GM12878 (cell line): Measurements from ENCODE around the gene ADGRG2. TPM values are rescaled to one million over a fixed set of nuclear protein-coding genes. Genes with fewer than 3 reads are reported as not detected.

ENCODE experiments used
- ATAC-seq: fragments of 200-7000 bp; cut with Tn5 transposase; 3 replicates; pipeline ENCODE4 v1.9.1; 2020; ENCODE audit warnings: mild to moderate bottlenecking, moderate library complexity
- BruUV-seq: library from RNA; stranded (reverse); fragments of 400-500 nt; replicated peaks from 2 replicates; lab custom pipeline; 2021; lab: Mats Ljungman, UMichigan
- CTCF ChIA-PET: fragments of 300-600 bp; sonication (Branson Sonifier 250); formaldehyde crosslinking; extraction: SDS; loops from one replicate; lab custom pipeline; 2021; ENCODE audit warnings: inconsistent platforms; lab: Yijun Ruan, JAX
- POLR2A ChIA-PET: fragments of 350-600 bp; formaldehyde crosslinking; extraction: SDS; loops from one replicate; lab custom pipeline; 2021; ENCODE audit warnings: inconsistent platforms; lab: Charles Lee
- RAD21 ChIA-PET: fragments of 300-600 bp; sonication (Branson Sonifier 250); formaldehyde crosslinking; loops from one replicate; lab custom pipeline; 2023; ENCODE audit warnings: antibody characterized with exemption; ENCODE audit not compliant: unreplicated experiment; lab: Charles Lee
- SMC1A ChIA-PET: fragments of 300-600 bp; sonication (Branson Sonifier 250); formaldehyde crosslinking; loops from one replicate; lab custom pipeline; 2023; ENCODE audit not compliant: unreplicated experiment, uncharacterized antibody; lab: Charles Lee
- DNase-seq: peaks from one replicate; pipeline ENCODE4 v3.0.0-alpha.2; 2011; ENCODE audit warnings: low read depth, low spot score
- FAIRE-seq: peaks from 3 replicates; lab custom pipeline; 2011; peaks lifted over from hg19 to GRCh38; lab: Jason Lieb, UNC
- H2AFZ ChIP-seq: 2 replicates; pipeline ENCODE4 v1.6.0; 2011; ENCODE audit warnings: low read depth, low read length, control low read depth; ENCODE audit not compliant: control insufficient read depth
- H3K27ac ChIP-seq: 2 replicates; pipeline ENCODE4 v1.5.1; 2011; ENCODE audit warnings: control low read depth; ENCODE audit not compliant: control insufficient read depth, insufficient read depth
- H3K27me3 ChIP-seq, 2 experiments: replicated peaks in 1 of 2; 2 replicates each; pipeline versions ENCODE4 v1.6.0 to v1.6.1; 2011; ENCODE audit warnings: low read length in 1 of 2; ENCODE audit not compliant: control insufficient read depth in 2 of 2, insufficient read depth in 2 of 2
- H3K36me3 ChIP-seq, 2 experiments: 2 replicates each; pipeline ENCODE4 v1.5.1; 2011; ENCODE audit warnings: low read length in 1 of 2; ENCODE audit not compliant: control insufficient read depth in 2 of 2, insufficient read depth in 2 of 2
- H3K4me1 ChIP-seq: 2 replicates; pipeline ENCODE4 v1.6.1; 2011; ENCODE audit warnings: mild to moderate bottlenecking, low read length, moderate library complexity, mixed read lengths; ENCODE audit not compliant: control insufficient read depth, insufficient read depth
- H3K4me2 ChIP-seq: 2 replicates; pipeline ENCODE4 v1.6.0; 2011; ENCODE audit warnings: control low read depth; ENCODE audit not compliant: control insufficient read depth, insufficient read depth
- H3K4me3 ChIP-seq: fragments of 200-600 bp; sonication (generic); 2 replicates; pipeline ENCODE4 v1.5.1; 2016
- H3K79me2 ChIP-seq: 2 replicates; pipeline ENCODE4 v1.6.0; 2011; ENCODE audit warnings: low read length; ENCODE audit not compliant: control insufficient read depth, insufficient read depth
- H3K9ac ChIP-seq: 2 replicates; pipeline ENCODE4 v1.8.0; 2011; ENCODE audit warnings: low read length, control low read depth, mixed read lengths; ENCODE audit not compliant: control insufficient read depth, insufficient read depth
- H3K9me3 ChIP-seq: replicated peaks from 3 replicates; pipeline ENCODE4 v1.5.1; 2011; ENCODE audit warnings: mild to moderate bottlenecking, low read length; ENCODE audit not compliant: control insufficient read depth, insufficient read depth
- H4K20me1 ChIP-seq: 2 replicates; pipeline ENCODE4 v1.6.0; 2011; ENCODE audit not compliant: control insufficient read depth, insufficient read depth
- BACH1 ChIP-seq: fragments of 450-650 bp; IDR thresholded peaks from 2 replicates; pipeline ENCODE4 v1.6.1; 2017; ENCODE audit warnings: mild to moderate bottlenecking, borderline replicate concordance
- CHD2 ChIP-seq: IDR thresholded peaks from 2 replicates; pipeline ENCODE4 v1.6.1; 2011; ENCODE audit warnings: low read depth, low read length, improper control_type of control experiment, borderline replicate concordance
- JUND ChIP-seq: IDR thresholded peaks from 2 replicates; pipeline ENCODE4 v1.6.1; 2012; ENCODE audit warnings: low read depth, mild to moderate bottlenecking, low read length, improper control_type of control experiment, moderate library complexity
- POLR2AphosphoS5 ChIP-seq: IDR thresholded peaks from 2 replicates; pipeline ENCODE4 v1.6.1; 2011; ENCODE audit warnings: mild to moderate bottlenecking, low read length, inconsistent platforms
- RAD21 ChIP-seq: IDR thresholded peaks from 2 replicates; pipeline ENCODE4 v1.6.1; 2011; ENCODE audit warnings: mild to moderate bottlenecking, low read depth, low read length, moderate library complexity; ENCODE audit not compliant: insufficient read depth
- RUNX3 ChIP-seq: IDR thresholded peaks from 2 replicates; pipeline ENCODE4 v1.6.1; 2012; ENCODE audit warnings: low read length, inconsistent platforms
- SIN3A ChIP-seq: IDR thresholded peaks from 2 replicates; pipeline ENCODE4 v1.6.1; 2012; ENCODE audit warnings: low read depth, low read length, improper control_type of control experiment
- SPI1 ChIP-seq: IDR thresholded peaks from 2 replicates; pipeline ENCODE4 v1.6.1; 2011; ENCODE audit warnings: low read depth, mild to moderate bottlenecking, low read length, moderate library complexity, borderline replicate concordance; ENCODE audit not compliant: insufficient read depth
- WGBS: methylation state at CpG from one replicate; pipeline ENCODE4 v1.1.6; 2016; ENCODE audit warnings: low lambda C conversion rate; ENCODE audit not compliant: insufficient replicate concordance, insufficient coverage; ENCODE audit errors: missing lambda C conversion rate; 5-methylcytosine and 5-hydroxymethylcytosine counted together
- in situ Hi-C: fragments of 300-500 bp; cut with MboI; formaldehyde crosslinking; loops from 9 replicates; pipeline ENCODE4 v1.14.3; 2018; ENCODE audit warnings: mixed read lengths
- intact Hi-C: fragments of 100-400 bp; cut with micrococcal nuclease; formaldehyde crosslinking; loops from one replicate; pipeline ENCODE4 v1.14.2; 2022; ENCODE audit not compliant: unreplicated experiment
- polyA plus RNA-seq, 11 experiments: library from polyadenylated mRNA; depleted of rRNA in 4 of 11; unstranded in 6 of 11; stranded (reverse) in 5 of 11; fragments of >200 nt; fragmentation: Nextera tagmentation in 4 of 11; fragmentation: Illumina TruSeq in 1 of 11; extraction: Ambion mirVana in 4 of 11; extraction: Trizol in 1 of 11; gene quantifications; 1 replicate in 1 of 11; 2 replicates in 10 of 11; pipeline versions ENCODE4 v1.2.1 to v1.2.3, GENCODE V29; 2011 to 2016; ENCODE audit warnings: inconsistent platforms in 2 of 11, missing spikeins in 2 of 11, low read depth in 1 of 11
- total RNA-seq, 4 experiments: library from RNA; depleted of rRNA in 3 of 4; stranded (reverse); fragments of >200 nt in 3 of 4; fragmentation: Illumina TruSeq in 1 of 4; extraction: Trizol in 1 of 4; gene quantifications; 2 replicates each; pipeline versions ENCODE4 v1.2.1 to v1.2.3, GENCODE V29; 2013 to 2021
- TF ChIP-seq, protein P1 (sequence below): fragments of 450-650 bp; IDR thresholded peaks from 2 replicates; pipeline ENCODE4 v1.6.1; 2017; ENCODE audit warnings: borderline replicate concordance
- TF ChIP-seq, protein P2 (sequence below): fragments of 450-650 bp; formaldehyde crosslinking; IDR thresholded peaks from 2 replicates; pipeline ENCODE4 v1.5.0; 2022; ENCODE audit warnings: mild to moderate bottlenecking, missing genetic modification characterization

The ADGRG2 gene
- total and polyA plus RNA-seq, 10 of the 15 experiments (the other 5 are each of a cell fraction or from before 2014, with no cell fraction given): 0.02 to 0.29 (median 0.05) TPM; not detected in 5

DNA sequence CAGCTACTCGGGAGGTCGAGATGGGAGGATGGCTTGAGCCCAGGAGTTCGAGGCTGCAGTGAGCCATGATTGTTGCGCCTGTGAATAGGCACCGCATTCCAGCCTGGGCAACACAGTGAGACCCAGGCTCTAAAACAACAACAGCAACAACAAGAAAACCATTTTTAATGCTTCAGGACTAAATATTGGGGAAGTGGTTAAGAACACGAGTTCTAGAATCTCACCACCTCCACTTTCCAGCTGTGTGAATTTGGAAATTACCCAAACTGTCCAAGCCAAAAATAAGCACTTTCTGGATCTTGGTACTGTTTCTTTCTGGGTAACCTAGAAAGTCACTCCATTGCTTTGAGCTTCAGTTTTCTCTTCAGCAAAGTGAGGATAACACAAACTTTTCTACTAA, 63.2 kb downstream of the ADGRG2 start:
- no peak overlapping the region for H3K9ac ChIP-seq
- ChIA-PET SMC1A (interaction anchor here (1.5 kb wide), 1 partner anchor 19 kb away, joined by 4 read pairs; no protein-coding TSS in a partner anchor), POLR2A (no interaction called here), CTCF (no interaction called here), RAD21 (no interaction called here)
- H4K20me1 ChIP-seq: no peaks in the 10 kb centered on the region
- ATAC-seq (peak; percentile 11), FAIRE-seq (no peak), DNase-seq (no peak)
- H3K27ac ChIP-seq: no peak overlapping the region
- H3K79me2 ChIP-seq: no peaks in the 10 kb centered on the region
- BruUV-seq: no TSS peak
- no peaks in the 10 kb centered on the region for H3K36me3 ChIP-seq
- H3K4me3 ChIP-seq: no peak overlapping the region
- H3K4me2 ChIP-seq: peak overlapping the region; percentile 7; the same call in 1 of the 2 replicates
- intact Hi-C loops (no loop called here), in situ Hi-C loops (no loop called here)
- no peaks in the 10 kb centered on the region; the same call in 2 of the 3 replicates for H3K9me3 ChIP-seq
- H2AFZ ChIP-seq: no peak overlapping the region
- TF ChIP-seq, protein P1, sequence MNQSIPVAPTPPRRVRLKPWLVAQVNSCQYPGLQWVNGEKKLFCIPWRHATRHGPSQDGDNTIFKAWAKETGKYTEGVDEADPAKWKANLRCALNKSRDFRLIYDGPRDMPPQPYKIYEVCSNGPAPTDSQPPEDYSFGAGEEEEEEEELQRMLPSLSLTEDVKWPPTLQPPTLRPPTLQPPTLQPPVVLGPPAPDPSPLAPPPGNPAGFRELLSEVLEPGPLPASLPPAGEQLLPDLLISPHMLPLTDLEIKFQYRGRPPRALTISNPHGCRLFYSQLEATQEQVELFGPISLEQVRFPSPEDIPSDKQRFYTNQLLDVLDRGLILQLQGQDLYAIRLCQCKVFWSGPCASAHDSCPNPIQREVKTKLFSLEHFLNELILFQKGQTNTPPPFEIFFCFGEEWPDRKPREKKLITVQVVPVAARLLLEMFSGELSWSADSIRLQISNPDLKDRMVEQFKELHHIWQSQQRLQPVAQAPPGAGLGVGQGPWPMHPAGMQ: no peak
- TF ChIP-seq RUNX3 (0 out of 2 replicates have a peak, but pooled peaks have one; percentile 23), BACH1 (no peak), SPI1 (peak; percentile 54; the same call in 1 of the 2 replicates)
- WGBS: 63% methylated on average over 6 of the region's 6 CpGs
- H3K27me3 ChIP-seq: no peaks in the 10 kb centered on the region
- H3K4me1 ChIP-seq: no peaks in the 10 kb centered on the region

DNA sequence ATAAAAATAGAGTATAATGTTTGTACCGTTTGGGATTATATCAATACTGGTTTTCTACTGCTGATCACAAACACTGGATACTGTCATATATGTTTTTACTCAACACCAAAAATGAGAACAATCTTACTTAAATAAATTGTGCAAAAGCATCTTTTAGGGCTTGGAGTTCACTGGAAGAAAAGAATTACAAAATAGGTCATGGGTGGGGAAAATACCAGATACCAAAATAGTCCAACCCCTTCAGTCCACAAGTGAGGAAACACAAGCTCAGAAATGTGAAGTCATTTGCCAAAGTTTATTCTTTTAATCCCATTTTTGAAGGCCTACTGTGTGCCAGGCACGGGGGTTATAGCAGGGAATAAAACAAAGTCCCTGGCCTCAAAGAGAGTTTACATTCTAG, 64.4 kb downstream of the ADGRG2 start:
- Histone ChIP-seq H3K9me3 (no peaks in the 10 kb centered on the region; the same call in 2 of the 3 replicates), H3K36me3 (no peaks in the 10 kb centered on the region), H3K4me3 (no peak overlapping the region), H2AFZ (no peak overlapping the region), H3K9ac (no peak overlapping the region), H3K79me2 (no peaks in the 10 kb centered on the region), H3K27ac (no peak overlapping the region), H3K4me1 (no peaks in the 10 kb centered on the region), H3K27me3 (no peaks in the 10 kb centered on the region), H4K20me1 (no peaks in the 10 kb centered on the region), H3K4me2 (no peak overlapping the region)
- 47% methylated on average over 2 of the region's 2 CpGs for WGBS
- ChIA-PET RAD21 (no interaction called here), CTCF (no interaction called here), POLR2A (no interaction called here), SMC1A (no interaction called here)
- TF ChIP-seq, protein P2, sequence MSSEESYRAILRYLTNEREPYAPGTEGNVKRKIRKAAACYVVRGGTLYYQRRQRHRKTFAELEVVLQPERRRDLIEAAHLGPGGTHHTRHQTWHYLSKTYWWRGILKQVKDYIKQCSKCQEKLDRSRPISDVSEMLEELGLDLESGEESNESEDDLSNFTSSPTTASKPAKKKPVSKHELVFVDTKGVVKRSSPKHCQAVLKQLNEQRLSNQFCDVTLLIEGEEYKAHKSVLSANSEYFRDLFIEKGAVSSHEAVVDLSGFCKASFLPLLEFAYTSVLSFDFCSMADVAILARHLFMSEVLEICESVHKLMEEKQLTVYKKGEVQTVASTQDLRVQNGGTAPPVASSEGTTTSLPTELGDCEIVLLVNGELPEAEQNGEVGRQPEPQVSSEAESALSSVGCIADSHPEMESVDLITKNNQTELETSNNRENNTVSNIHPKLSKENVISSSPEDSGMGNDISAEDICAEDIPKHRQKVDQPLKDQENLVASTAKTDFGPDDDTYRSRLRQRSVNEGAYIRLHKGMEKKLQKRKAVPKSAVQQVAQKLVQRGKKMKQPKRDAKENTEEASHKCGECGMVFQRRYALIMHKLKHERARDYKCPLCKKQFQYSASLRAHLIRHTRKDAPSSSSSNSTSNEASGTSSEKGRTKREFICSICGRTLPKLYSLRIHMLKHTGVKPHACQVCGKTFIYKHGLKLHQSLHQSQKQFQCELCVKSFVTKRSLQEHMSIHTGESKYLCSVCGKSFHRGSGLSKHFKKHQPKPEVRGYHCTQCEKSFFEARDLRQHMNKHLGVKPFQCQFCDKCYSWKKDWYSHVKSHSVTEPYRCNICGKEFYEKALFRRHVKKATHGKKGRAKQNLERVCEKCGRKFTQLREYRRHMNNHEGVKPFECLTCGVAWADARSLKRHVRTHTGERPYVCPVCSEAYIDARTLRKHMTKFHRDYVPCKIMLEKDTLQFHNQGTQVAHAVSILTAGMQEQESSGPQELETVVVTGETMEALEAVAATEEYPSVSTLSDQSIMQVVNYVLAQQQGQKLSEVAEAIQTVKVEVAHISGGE (CRISPR knock-in tag): no peak
- TF ChIP-seq CHD2 (no peak), POLR2AphosphoS5 (no peak), RAD21 (no peak), SIN3A (no peak), JUND (no peak)
- intact Hi-C loops (no loop called here), in situ Hi-C loops (no loop called here)
- DNase-seq (no peak), ATAC-seq (no peak), FAIRE-seq (no peak)
- no TSS peak for BruUV-seq
